ENCODE data around the gene PPM1E.
"Not testable (repeated sequence)": the region's sequence is repeated elsewhere in the genome, so short reads cannot be mapped to it uniquely, and the experiment has no call there.

Gene PPM1E

DNA sequence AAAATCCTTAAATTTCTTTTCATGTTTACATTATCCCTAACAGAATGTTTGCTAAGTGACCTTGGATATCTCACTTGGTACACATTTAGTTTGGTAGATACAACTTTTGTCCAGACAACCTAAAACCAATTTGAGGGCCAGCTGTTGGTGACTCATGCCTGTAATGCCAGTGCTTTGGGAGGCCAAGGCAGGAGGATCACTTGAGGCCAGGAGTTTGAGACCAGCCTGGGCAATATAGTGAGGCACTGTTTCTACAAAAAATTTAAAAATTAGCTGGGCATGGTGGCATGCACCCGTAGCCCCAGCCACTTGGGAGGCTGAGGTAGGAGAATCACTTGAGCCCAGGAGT, 202.0 kb downstream of the PPM1E start:
- not testable (repeated sequence) for DNase-seq

DNA sequence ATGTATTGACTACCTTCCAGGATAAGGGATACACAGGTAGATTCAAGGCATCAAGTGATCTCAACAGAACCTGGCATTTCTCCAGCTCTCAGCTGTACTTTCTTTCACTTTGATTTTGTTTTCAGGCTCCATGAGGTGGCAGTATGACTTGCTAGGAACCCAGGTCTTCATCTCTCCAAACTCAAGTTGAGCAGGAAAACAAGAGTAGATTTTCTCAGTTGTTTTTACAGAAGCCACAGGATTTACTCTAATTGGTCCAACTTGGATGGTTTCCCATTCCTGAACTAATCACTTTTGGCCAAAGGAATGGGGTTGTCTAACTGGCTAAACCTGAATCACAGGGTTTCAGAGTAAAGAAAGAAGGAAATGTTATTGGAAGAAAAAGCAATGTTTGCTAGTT, 204.4 kb downstream of the PPM1E start:
- no peak for DNase-seq

DNA sequence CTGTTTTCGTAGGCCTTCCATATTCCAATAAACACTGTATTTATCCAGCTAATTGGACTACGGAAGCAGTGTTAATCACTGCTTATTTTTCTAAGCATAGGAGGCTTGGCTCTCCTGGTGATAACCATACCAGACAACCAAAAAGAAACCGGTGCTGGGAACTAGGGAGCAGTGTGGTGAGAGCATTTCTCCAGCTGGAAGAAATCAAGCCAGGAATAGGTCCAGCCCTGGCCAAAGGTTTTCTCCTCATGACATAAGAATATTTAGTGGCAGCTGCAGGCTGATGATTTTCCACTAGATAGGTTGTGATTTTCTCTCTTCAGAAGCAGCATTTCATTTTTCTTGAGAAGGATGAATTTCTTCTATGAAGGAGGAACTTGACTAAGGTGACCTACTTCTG, 209.6 kb downstream of the PPM1E start:
- DNase-seq, result no peak

DNA sequence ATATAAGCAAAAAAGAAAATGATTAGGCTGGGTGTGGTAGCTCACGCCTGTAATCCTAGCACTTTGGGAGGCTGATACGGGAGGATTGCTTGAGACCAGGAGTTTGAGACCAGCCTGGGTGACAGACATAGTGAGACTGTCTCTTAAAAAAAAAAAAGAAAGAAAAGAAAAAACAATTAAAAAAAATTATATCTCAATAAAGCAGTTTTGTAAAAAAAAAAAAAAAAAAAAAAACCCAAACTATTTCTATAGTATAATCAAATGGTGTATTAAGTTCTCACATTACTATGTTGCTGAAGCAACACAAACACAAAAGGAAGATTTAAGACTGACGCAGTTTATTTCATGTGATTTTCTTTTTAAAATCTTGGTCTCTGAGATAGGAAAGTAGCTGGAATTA, 210.6 kb downstream of the PPM1E start:
- DNase-seq, result no peak

DNA sequence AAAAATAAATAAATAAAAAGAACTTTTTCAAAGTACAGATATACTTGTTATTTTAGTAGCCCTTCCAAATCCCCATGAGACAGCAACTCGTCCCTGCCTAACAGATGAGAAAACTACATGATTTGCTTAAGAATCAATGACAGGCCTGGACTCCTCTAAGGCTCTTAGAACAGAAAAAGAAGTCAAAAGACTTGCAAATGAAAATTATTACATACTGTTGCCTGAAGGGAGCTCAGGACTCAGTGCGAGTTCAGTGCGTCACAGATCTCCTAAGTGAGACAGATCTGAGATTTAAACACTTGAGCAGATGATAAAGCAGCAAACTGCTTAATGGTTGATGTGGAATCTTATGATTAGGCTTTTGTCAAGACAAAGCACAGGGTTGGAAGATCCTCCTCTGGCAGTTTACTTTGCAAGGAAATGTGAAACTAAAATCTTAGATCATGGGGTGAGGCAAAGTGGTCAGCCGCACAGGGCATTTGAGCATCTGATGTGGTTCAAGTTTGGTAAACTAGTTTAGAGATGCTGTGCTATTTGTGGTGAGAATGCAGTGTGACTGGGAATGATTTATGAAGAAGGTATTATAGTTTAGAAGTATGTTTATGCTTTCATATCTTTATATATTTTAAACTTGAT, 212.9 kb downstream of the PPM1E start:
- DNase-seq, result no peak

DNA sequence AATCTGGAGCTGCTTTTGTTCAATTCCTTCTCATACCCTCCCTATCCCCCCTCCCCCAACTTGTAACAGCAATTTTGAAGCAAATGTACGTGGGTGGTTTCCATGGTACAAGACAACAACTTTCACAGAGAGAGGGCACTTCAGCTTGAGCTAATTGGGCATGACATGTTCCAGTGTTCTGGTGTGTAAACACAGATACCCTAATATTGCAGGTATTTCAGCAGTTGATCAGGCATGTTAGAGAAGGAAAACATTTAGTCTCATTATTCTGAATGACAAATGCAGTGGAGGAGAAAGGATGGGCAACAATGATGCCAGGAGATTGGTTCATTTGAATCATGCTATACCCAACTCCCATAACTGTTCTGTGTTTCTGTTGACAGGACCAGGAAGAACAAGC, 213.5 kb downstream of the PPM1E start:
- DNase-seq, result no peak

DNA sequence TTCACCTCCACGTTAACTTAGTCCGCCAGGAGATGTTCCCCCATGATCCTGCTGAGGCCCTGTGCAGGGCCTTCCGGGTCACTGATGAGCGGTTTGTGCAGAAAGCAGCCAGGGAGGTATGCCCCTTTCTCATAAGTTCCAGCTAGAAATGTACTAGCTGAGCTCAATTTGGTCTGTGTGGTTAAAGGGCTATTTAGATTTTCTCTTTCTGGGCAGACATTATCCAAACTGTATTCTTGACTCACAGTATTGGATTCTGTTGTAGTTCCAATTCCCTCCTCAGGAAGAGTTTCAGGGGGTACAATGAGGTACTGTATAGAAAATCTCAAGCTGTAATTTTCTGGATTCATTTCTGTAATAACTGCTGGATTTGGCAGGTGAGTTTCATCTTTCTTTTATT, 214.0 kb downstream of the PPM1E start:
- no peak for DNase-seq

DNA sequence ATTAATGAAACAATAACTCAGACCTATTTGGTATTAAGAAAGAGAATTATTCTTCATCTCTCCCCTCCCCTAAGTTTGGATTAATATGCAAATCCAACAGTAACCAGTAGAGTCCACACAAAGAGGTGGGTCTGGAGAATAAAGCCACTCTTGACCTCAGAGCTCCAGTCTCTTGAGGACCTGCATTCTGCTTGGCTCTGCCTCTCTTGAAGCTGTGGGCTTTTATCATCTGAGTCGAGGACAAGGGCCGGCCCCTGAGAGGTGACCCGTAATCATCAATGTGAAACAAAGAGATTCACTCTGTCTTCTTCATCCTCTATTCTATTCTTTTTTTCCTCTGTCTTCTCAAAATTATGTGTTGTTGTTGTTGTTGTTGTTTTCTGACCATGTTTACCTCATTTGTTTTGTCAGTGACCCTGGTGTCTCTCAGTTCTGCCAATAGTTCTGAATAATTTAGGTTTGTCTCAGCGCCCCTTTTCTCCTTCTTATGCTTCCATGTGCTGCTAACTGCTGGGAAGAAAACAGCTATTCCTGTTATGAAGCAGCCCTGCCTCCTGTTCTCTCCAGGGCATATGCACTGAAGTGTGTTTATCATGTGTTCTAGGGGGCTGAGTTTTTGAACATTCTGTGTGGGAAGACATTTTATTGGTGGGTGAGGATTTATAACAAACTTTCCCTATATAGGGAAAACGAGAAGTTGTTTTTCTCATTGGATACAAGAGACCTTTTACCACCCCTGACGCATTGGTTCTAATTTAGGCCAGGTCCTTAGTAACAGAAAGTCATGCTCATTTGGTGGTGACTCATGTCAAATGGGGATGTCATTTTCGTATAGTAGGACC, 215.2 kb downstream of the PPM1E start:
- no peak for DNase-seq

DNA sequence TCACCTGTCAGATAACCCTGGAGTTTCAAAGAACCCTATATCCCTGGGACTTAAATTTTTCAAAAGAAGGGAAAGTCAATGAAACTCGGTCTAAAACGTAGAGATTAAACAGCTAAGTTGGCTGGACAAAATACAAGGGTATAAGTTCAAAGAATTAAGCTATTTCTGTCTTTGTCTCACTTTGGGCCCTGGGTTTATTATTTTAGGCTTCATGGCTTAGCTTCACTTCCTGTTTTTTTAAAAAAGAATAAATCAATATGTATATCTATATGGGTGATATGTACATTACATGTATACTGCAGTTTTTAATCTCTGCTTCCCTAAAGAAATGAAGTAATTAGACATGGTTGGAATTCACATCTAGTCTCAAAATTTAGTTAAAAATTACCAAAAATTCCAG, 218.7 kb downstream of the PPM1E start:
- DNase-seq, result no peak

DNA sequence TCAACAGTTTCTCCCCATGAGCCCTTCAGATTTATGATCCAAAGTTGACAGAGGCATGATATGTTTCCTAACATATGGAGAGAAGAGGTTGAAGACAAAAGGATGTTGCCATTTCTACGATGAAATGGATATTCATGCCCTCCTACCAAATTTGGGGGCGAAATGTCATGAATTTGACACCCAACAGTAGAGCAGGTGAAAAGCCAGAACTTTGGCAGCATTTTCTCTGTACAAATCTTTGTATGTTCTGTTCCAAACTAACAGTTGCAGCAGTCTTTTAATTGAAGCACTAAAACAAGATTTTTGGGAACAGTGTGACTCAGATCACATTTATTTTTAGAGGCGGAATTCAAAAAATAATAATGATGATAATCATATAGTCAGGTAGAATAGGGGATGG, 220.9 kb downstream of the PPM1E start:
- DNase-seq, result no peak

DNA sequence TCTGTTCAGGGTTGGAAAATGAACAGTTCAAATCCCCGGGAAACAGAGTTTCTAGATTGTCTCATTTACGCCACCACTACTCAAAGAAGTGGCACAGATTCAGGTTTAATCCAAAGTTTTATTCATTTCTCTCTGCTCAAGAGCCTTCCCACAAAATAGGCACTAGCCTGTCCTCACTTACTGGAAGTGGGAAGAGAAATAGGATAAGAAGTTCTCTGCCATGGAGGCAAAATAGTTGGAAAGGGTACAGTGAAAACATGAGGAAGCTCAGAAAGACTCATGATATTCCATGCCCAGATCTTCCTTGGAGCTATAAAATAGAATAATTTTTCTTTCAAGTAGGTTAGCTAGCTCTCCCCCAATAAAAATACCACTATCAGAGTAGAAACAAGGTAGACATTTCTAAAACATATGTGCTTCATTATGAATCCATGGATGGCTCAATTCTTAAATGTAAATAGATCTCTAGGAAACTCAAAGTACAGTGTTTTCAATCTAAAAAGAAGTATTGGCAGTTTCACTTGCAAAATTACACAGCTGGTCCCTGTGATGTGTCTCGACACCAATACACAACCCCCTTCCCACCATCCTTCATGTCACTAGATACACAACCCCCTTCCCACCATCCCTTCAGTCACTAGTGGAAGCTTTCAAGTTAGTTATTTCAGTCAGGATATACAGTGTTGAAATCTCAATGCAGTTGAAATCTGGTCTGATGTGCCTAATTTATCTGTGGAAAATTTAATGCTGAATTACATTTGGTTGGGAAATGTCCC, 225.2 kb downstream of the PPM1E start:
- no peak for DNase-seq

DNA sequence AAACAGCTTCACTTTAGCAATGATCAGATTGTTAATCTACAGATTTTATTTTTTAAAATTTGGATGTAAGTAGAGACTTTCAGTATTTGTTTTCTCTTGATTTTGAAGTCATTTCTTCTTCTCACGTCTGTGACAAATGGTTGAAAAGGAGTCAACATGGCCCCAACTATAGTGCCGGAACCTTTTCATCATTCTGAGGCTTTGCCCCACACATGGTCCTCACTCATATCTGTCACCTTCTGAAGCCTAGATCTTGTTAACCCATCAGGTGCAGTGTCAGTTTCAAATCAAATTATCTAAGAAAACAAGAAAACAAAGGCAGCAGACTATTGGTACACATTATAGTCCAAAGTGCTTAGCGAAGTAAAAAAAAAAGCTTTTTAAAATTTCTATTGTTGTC, 227.0 kb downstream of the PPM1E start:
- DNase-seq, result no peak

DNA sequence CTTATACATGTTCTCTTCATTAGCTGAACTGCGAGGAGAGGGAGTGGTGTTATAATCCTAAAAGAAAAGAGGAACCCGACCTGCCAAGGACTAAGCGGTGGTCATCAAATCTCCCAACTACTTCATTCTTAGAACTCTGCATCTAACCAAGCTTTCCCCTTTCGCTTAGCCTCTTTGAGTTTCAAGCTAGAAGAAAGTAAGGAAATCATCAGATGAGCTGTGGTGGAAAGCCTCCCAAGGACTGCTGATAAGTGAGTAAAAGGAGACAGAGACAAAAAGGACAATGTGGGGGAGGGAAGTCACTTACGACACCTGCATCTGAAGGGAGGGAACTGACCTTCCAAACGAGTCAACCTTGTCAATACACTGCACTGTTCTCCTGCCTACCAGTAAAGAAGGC, 229.7 kb downstream of the PPM1E start:
- DNase-seq, result no peak

DNA sequence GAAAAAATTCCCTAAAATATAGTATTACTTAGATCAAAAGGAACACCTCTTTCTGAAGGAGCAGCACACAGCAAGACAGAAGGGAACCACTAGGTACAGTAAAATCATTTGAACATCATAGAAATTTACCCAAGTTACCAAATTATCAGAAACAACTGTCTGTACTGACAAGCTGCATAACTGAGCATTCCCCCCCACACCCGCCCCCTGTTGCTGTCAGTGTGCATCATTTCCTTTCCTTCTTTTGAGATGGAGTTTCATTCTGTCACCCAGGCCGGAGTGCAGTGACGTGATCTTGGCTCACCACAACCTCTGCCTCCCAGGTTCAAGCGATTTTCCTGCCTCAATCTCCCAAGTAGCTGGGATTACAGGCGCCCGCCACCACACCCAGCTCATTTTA, 230.3 kb downstream of the PPM1E start:
- peak; percentile 35 for DNase-seq

DNA sequence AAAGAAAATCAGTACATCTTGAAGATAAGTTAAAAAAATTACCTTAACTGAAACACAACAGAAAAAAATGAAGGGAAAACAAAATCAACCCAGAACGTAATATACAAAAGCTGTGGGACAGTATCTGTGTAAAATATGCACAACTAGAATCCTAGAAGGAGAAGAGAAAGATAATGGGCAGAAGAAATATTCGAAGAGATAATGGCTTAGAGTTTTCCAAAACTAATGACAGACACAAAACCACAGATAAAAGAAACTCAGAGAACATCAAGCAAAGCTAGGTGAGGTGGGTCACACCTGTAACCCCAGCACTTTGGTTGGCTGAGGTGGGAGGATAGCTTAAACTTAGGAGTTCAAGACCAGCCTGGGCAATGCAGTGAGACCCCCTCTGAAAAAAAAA, 234.0 kb downstream of the PPM1E start:
- no peak for DNase-seq

DNA sequence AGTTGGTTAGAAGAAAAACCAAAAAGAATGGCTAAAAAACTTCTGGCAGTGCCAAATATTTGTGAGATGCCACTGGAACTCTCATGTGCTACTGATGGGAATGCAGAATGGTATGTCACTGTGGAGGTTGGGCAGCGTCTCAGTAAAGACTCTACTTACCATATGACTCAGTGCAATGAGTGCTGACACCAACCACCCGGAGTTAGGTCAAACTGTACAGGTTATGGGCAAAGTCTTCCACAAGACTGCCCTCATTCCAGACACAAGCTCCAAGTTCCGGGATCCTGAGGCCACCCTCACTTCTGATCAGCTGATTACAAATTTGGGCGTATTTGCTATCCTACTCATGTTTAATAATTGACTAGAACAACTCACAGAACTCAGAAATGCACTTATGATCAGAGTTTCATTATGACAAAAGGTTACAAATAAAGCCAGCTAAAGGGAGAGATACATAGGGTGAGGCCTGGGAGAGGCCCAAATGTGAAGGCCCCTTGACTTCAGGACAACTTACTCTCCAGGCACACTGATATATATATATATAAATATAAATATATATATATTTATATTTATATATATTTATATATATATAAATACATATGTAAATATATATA, 236.2 kb downstream of the PPM1E start:
- peak; percentile 30 for DNase-seq

DNA sequence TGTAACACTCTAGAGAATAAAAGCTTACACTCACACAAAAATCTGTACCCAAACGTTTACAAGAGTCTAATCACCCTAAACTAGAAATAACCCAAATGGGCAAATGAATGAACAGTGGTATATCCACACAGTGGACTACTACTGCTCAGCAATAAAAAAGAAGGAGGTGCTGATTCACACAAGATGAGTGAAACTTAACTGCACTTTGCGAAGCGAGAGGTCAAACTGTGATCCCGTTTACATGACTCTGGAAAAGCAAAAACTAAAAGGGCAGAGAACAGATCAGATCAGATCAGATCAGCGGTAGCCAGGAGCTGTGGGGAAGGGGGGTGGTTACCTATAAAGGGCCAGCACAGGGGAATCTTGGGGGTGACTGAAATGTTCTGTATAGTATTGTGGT, 237.7 kb downstream of the PPM1E start:
- DNase-seq, result no peak

DNA sequence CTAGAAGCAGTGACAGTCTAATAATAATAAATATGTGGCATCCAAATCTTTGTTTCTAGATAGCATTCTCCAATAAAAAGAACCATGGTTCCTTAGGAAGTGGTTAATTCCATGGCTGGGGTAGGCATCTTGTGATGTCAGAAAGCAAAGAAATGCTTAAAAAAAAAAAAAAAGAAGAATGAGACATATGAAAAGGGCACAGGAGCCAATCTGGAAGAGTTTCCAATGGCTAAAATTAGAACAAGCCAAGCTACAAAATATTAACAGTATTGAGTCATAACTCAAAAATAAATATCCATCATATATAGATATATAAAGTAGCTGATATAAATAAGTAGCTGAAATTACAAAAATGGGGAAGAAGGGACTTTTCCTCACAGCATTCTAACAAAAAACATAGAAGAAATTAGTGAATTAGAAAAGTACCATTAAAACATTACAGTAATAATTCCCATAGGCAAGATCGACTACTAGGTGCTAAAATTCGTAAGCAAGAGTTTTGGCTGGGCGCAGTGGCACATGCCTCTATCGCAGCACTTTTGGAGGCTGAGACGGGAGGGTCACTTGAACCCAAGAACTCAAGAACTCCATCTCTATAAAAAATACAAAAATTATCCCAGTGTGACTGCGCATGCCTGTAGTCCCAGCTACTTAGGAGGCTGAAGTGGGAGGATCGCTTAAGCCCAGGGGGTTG, 239.7 kb downstream of the PPM1E start:
- no peak for DNase-seq

DNA sequence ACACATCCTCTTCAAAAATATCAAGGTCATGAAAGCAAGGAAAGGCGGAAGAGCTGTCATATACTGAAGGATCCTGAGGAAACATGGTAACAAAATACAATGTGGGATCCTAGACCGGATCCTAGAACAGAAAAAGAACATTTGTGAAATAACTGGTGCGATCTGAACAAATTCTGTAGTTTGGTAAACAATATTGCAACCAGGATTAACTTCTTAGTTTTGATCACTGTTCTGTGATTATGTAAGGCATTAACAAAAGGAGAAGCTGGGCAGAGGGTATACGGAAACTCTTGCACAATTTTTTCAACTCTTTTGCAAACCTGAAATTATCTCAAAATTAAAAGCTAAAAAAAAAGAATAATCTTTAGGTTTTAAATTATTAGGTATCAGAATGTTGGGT, 241.3 kb downstream of the PPM1E start:
- DNase-seq, result no peak

DNA sequence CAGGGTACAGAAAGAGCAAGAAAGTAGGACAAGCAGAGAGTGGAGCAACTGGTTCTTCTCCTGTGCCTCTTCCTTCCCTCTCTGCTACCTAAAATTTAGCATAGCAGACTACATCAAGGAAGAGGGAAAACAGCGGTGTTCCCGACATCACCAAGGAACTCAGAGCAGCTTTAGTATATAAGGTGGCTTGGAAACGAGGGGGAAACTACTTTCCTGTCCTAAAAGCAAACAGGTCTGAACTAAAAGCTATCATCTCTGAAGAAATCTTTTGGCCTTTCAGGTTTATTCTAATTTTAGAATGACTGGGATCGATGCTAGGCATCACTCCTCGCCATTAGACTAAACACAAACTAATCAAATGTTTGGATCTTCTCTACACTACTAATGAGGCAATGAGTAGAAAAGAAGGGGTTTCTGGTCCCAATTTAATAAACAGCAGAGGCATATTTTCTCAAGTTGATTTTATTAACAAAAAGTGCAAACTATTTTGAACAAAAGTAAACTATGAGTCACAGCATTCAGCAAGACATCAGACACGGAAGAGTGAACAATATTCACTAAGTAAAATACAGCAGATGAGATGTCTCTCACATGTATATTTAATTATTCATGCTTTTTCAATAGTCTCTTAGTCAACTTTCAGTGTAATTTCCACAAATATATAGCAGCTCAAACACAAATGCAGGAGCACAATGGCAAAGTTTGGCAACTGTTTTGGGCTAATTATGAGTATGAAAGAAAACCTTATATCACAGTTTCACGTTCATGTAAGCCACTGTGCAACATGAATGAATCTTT, 242.3 kb downstream of the PPM1E start:
- DNase-seq, result no peak

DNA sequence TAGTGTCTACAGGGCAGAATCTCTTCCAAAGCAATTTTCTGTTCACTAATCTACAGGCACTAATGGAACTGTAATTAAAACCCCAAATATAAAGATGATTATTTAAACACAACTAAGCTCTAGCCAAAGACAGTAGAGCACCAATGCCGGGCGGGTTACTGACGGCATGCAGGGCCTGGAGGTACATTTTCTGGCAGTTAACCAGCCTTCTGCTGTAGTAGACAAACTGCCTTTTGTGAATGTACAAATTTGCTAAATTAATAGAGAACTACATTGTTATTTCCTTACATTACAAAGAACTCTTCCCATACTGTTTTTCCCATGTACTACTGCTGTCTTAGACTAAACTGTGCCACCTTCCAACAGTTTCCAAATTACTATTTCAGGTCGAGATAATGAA, 243.2 kb downstream of the PPM1E start:
- no peak for DNase-seq

DNA sequence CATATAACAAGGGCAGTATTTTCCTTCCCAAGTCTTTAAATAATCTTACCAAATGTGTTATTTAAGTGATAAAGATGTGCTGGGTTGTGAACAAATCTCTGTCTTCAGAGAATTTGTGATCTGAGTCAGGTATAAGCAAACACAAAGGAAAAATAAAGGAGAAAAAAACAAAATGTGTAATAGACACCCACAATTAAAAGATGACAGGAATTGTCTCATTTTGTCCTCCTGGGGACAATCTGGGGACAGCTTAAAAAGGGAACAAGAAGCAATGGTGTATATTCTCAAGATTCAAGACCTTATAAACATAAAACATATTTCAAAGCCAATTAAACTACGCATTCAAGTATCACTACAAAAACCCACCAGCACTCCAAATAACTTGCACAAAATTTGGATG, 243.8 kb downstream of the PPM1E start:
- no peak for DNase-seq
